ENCODE results near the gene FAM184B.
"Not testable (repeated sequence)": the region's sequence is repeated elsewhere in the genome, so short reads cannot be mapped to it uniquely, and the experiment has no call there.

FAM184B gene

DNA sequence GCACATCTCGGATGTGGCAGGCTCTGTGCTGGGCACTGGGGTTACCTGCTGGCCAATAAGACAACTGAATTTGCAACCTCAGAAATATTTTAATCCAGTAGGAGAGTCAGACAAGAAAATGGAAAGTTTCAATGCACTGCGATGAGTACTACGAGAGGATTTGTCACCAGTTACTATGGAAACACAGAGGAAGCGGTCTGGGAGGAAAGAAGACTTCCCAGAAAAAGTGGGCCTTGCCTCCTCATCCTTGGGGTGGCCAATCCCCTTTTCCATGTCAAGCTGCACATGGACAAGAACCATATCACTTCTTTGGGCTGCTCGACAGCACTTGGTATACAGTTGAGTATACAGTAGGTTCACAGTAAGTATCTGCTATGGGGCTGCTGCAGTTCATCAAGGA lies 67.6 kb downstream of the FAM184B start:
- no peak for DNase-seq

DNA sequence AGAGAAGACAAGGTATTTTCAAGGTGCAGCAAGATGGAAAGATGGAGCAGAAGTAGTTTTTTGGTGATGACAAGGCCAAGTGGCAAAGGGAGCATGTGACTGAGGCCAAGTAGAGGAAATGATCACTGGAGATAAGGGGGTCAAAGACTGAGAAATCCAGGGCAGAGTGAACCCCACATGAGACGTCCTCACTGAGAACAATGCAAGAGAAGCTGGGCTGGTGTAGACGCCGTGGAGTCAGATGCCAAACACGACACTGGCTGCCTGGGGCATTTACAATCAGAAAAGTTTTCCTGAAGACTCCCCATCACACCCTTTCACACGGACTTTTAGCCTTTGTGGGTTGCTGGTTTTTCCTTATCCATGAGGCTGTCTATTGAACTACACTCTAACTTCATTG lies 69.3 kb downstream of the FAM184B start:
- no peak for DNase-seq

DNA sequence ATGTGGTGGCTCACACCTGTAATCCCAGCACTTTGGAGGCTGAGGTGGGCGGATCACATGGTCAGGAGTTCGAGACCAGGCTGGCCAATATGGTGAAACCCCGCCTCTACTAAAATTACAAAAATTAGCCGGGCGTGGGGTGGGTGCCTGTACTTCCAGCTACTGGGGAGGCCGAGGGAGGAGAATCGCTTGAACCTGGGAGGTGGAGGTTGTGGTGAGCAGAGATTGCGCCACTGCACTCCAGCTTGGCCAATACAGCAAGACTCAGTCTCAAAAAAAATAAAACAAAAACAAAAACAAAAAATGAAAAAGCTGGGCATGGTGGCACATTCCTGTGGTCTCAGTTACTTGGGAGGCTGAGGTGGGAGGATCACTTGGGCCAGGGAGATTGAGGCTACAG lies 70.2 kb downstream of the FAM184B start:
- DNase-seq, result not testable (repeated sequence)

GRCh38 chr4:17709763-17710068 lies 71.7 kb downstream of the FAM184B start:
- no peak for DNase-seq

GRCh38 chr4:17708992-17709762 lies 72.2 kb downstream of the FAM184B start:
- DNase-seq, result no peak

GRCh38 chr4:17707671-17708070 lies 73.8 kb downstream of the FAM184B start:
- no peak for DNase-seq

GRCh38 chr4:17705107-17705506 lies 76.3 kb downstream of the FAM184B start:
- no peak for DNase-seq

- DNase-seq, result no peak
These were observed 77.3 kb downstream of the FAM184B start for GRCh38 chr4:17704020-17704650.

DNA sequence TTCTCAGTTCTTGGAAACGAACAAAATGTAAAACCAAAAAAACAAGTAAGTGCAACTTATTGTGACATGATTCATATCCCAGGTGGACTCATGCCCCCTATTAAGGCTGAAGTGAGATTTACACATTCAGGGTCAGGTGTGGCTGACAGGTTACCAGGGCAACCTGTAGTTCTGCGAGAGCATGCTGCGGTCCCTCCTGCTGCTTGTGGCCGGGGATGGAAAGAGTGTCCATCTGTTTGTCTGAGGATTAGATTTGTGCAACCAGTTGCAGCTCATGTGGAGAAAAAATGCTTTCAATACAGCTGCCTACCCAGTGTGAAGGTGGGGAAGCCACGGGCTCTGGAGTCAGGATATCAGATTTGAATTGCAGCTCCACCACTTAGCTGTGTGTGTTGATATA lies 78.8 kb downstream of the FAM184B start:
- no peak for DNase-seq

DNA sequence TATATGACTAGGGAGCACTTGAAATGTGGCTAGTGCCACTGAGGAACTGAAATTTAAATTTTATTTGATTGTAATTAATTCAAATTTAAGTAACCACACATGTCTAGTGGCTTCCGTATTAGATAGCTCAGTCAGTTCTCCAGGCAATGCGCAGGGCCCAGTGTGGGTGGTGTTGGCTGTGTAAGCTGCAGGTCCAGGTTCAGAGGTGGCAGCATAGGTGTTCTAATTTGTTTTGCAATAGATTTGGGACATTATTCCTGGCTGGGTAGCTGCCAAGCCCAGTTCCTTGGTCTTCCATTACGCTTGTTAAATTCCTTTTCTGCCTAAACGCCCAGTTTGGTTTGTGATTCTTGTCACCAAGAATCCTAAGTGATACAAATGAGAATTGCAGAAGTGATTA lies 79.5 kb downstream of the FAM184B start:
- no peak for DNase-seq

DNA sequence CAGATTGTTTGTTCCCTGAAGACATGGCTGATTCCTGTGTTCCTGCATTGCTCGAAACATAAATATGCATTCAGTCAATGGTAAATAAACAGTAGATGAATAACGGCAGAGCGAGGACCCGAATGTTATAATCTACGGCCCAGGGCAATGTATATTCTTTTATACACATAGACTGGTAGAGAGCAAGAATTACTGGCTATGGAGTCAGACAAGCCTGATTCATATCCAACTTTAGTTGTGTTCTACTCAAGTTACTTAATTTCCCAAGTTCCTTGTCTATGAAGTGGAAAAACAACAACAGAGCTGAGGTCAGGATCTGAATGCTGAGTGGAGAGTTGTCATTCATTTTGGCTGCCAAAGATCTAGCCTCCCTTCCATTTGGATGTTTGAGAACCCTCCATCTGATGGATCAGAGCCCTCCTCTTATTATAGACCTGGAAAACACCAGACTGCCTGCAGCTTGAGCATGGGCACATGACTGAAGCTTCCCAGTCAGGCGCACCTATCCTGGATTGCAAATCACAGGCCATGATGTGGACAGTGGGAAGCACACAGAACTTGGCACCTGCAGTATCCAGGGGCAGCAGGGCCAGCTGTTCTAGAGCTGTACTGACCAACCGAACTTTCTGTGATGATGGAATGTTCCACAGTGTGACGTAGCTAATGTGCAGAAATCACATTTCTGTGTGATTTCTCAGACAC lies 80.1 kb downstream of the FAM184B start:
- no peak for DNase-seq

DNA sequence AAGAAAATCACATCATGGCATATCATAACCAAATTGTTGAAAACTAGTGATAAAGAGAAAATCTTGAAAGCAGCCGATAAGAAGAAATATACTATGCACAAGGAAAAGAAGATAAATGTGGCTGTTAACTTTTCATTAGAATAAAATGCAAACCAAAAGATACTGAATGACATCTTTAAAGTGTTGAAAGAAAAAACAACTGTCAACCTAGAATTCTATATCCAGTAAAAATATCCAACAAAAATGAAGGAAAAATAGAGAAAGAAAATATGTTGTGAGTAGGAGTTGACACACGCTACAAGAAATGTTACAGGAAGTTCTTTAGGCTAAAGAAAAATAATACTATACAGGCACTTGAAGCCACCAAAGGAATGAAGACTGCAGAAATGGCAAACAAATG lies 82.0 kb downstream of the FAM184B start:
- no peak for DNase-seq

GRCh38 chr4:17698116-17698515 lies 83.3 kb downstream of the FAM184B start:
- no peak for DNase-seq

- DNase-seq, result no peak
These were observed 86.1 kb downstream of the FAM184B start for GRCh38 chr4:17695341-17695740.

GRCh38 chr4:17694552-17694951 lies 86.9 kb downstream of the FAM184B start:
- DNase-seq, result no peak

GRCh38 chr4:17690898-17691297 lies 90.5 kb downstream of the FAM184B start:
- DNase-seq, result no peak

GRCh38 chr4:17690135-17690534 lies 91.3 kb downstream of the FAM184B start:
- DNase-seq, result no peak

- DNase-seq, result peak; percentile 13
These were observed 93.4 kb downstream of the FAM184B start for GRCh38 chr4:17688011-17688441.

DNA sequence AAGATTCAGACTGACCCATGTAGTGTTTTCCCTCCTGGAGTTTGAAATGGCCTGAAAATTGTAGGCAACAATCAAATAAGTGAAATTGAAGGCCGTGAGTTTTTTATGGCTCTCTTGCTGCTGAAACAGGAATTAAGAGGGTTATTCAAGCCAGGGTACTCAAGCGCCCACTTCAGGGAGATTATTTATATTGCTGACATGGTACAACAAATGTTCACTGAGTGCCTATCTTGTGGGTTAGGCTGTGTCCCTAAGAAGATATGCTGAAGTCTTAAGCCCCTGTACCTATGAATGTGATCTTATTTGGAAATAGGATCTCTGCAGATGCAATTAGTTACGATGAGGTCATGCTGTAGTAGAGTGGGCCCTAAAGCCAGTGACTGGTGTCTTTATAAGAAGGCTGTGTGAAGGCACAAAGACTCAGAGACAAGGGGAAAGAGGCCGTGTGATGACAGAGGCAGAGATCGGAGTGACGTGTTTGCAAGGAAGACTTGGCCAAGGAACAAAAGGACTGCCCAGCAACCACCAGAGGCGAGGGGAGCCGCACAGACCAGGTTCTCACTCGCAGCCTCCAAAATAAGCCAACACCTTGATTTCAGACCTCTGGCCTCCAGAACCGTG lies 94.1 kb downstream of the FAM184B start:
- no peak for DNase-seq

- DNase-seq, result not testable (repeated sequence)
These were observed 96.8 kb downstream of the FAM184B start for GRCh38 chr4:17684648-17685047.

GRCh38 chr4:17682222-17682566 lies 99.2 kb downstream of the FAM184B start:
- no peak for DNase-seq

DNA sequence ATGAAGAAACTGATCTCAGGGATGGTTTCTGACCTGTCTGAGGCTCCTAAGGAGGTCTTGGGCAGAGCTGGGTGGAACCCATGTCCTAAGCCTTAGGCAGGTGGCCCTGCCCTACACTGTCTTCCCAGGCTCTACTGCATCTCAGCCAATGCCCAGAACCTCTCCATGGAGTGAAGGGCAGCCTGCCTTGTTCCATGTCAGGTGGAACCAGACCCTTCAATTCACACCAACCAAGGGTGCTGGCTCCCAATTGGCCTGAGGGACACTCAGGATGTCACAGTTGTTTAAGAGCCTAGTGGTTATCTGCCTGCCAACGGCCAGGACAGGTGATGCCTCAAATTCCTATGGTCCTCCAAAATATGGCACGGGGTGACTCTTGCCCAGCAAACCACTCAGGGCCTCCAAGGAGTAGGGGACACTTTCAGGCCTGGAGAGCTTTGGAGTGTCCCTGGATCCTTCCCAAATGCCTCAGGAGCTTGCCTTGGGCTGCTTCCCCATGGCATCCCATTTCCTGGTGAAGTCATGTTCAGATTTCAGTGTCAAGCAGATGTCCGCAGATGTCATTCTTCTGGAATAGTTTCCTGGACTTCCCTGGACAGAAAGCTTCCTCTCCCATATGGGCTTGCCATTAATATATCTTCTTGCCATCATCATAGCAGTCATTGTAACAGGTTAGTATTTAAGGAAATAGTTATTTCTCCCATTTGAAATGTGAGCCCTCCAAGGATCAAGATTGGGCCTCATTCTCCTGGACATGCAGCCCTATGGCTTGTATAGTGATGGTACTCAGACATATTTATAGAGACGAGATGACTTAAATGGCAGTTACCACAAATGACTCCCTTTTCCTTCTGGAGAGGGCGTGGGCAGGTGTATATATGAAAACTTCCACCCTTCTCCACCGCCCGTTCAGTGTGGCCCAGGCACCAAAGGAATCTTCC lies 99.9 kb downstream of the FAM184B start:
- DNase-seq, result no peak

All from hematopoietic multipotent progenitor cell treated with erythropoietin and hydrocortisone succinate and interleukin-3 and kit ligand, for 4 days (in vitro differentiated cells).